Measurements from ENCODE around the gene DAPK1.

Gene DAPK1

DNA sequence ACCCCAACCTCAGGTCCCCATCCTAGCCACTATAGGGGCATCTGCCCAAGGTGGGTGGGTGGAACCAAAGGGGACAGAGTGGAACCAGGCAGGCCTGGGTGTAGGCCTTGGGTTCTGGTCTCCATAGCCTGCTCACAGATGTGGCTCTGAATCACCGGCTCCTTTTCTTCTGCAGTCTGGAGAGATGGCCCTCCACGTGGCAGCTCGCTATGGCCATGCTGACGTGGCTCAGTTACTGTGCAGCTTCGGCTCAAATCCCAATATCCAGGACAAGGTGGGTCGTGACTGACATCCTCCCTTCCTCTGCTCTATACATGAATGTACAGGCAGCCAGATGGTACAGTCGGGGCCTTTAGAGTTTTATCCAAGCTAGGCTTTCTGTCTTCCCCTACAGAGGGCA, 150.9 kb downstream of the DAPK1 start:
- DNase-seq, result no peak

DNA sequence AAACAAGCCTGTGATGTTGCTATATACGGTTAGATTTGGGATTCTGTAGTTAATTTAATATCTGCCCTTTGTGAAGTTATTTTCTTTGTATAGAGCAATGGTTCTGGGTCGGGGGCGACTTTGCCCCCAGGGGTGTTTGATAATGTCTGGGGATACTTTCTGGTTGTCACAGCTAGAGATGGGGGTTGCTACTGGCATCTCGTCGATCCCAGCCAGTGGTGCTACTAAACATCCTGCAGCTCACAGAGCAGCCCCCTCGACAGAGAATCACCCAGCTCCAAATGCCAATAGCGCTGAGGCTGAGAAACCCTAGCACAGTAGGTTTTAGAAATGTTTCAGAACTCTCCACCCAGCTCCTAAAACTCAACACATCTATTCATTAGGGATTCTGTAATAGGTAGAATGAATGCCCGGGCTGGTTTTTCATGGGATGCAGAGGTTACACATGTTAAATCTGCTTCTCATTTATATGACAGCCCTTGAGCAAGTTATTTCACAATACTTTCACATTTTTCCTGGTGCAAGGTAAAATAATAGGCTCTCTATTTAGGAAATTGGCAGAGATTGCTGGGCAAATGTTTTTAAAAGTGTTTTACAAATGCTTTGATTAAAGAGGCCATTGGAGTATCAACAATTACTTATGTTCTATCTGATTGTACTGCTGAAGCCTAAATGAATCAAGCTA, 153.1 kb downstream of the DAPK1 start:
- DNase-seq, result no peak

DNA sequence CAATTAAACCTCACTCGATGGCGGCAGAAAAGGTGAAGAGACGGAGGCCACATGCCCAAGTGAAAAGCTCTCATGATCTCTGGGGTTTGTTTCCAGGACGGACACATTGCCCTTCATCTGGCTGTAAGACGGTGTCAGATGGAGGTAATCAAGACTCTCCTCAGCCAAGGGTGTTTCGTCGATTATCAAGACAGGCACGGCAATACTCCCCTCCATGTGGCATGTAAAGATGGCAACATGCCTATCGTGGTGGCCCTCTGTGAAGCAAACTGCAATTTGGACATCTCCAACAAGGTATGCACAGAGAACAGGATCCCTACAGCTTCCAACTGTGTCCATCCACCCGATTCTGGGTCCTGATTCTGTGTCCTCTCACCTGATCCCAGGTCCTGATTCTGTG, 153.8 kb downstream of the DAPK1 start:
- no peak for DNase-seq

DNA sequence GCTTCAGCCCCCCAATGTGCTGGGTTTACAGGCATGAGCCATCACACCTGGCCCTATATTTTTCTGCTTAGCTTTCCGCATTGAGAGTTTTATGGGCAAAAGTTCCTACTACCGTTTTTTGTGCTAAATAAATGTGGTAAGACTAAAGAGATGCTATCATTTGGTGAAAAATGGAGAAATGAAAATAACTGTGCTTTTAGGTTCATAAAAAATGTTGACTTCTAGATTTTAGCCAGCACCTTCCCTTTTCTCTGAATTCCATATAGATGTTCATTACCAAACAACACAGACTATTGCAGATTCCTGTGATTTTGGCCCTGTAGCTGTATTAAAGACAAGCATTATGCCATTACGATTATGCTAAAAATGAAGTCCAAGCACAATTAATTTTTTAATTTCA, 156.3 kb downstream of the DAPK1 start:
- DNase-seq, result no peak

DNA sequence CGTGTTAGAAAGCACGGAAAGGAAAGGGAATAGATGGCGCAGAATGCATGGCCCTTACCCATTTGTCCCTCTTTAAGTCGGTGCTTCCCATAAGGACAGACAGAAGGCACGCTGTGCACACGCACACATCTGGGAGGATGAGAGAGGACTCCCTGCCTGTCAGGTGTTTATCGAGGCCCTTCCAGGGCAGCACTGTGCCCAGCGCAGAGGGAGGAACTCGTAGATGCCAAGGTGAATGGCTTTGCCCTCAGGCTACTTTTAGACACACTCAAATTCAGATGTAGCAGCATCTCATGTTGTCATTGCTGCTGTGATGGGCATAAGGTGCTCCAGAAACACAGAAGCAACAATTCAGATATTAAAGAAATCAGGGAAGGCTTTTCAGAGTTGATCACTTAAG, 158.1 kb downstream of the DAPK1 start:
- DNase-seq, result no peak

DNA sequence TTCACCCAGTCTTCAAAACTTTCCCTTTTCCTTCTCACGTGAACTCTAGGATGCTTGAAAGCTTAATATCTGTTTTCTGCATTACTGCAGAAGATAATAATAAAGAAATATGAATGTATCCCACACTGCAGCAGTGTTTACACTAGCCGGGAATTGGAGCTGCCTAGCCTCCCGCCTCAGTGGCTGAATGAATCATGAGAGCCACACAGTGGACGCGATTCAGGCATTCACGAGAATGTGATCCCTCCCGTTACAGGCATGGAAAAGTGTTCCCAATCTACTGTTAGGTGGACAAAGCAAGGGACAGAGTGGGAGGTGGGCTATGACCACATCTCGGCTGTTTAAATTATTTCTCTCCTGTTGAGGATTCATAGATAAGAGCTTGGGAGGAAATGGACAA, 158.8 kb downstream of the DAPK1 start:
- no peak for DNase-seq

DNA sequence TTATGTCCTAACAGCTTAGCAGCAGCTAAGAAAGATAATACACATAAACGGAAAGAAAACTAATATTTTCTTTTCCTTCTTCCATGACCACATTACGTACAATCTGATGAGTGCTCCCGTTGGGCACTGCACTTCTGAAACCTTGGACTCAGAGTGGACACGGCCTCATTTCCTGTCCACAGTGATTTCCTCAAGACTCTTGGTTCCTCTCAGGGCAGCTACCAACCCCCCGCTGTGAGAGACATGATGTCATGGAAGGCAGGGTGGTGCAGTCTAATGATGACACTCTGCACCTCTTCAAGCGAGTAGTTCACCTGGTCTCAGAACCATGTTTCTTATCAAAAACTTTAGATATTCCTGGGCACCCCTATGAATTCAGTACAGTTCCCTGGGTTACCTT, 159.5 kb downstream of the DAPK1 start:
- no peak for DNase-seq

DNA sequence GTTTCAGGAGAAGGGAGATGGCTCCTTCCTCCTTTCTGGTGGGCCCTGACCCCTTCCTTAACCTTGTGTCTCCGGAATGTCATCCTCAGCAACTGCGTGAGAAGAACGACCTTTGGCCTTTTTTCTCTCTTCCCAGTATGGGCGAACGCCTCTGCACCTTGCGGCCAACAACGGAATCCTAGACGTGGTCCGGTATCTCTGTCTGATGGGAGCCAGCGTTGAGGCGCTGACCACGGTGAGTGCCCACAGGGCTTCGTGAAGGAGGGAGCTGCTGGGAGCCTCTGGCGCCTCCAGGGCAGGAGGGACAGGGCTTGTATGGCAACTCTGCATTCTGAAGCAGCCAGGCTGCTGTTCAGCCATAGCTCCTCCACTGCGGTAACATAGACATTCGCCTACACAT, 160.2 kb downstream of the DAPK1 start:
- DNase-seq, result no peak

DNA sequence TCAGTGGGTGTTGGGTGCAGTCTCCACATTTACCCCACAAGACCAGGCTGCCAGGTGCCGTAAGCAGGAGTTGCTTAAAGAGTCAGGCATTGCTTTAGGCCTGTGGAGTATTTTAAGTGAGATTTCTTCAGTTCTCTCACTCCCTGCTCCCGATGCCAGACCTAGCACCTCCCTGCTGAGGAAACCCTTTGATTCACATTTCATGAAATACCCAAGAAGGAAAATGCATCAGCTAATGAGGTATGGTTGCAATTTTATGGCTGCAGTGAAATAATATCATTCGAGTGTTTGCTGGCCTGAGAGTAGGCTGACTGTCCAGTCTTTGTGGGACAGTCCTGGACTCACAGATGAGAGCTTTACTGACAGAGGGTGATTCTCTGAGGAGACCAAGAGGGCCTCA, 160.8 kb downstream of the DAPK1 start:
- no peak for DNase-seq

DNA sequence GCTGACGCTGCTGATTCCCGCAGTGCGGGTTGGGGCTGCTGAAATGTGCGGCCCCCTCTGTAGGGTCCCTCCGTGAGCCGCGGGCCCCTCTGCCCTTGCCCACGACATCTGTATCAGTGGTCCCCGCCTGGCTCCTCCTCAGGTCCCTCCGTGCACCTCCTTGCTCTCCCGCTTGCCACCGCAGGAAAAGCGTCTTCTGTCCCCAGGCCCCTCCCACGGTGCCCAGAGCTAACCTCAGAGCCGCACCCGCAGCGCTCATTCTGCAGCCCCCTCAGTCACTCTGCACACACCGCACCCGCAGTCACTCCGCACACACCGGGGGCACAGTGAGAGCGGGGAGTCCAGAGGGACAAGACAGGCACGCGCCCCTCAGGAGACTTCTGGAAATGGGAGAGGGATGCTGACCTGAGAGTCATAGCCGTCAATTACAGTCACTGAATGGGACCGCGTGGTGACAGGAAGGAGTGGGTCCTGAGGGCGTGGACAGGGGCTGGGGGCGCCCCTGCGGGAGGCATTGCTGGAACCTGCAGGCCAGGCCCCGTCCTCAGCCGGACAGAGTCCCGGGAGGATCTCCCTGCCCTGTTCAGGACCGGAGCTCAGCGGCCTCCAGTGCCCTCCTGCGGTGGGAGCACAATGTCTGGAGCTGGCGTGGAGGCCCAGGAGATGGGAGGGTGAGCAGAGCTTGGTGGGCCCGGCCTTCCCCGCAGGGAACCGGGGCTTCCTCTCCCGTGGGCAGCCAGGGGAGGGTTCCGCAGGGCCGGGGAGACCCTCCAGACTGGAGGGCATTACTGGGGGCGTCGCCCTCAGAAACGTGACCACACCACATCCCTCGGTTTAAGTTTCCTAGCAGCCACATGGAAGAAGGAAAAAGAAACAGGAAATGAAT, 162.1 kb downstream of the DAPK1 start:
- DNase-seq, result no peak

DNA sequence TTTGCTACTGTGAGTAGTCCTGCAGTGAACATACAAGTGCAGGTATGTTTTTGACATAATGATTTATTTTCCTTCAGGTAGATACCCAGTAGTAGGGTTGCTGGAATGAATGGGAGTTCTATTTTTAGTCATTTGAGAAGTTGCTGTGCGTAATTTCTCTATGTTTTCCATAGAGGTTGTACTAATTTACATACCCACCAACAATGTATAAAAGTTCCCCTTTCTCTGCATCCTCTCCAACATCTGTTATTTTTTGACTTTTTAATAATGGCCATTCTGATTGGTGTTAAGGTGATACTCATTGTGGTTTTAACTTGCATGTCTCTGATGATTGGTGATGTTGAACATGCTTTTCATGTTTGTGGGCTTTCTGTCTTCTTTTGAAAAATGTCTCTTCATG, 163.6 kb downstream of the DAPK1 start:
- no peak for DNase-seq

DNA sequence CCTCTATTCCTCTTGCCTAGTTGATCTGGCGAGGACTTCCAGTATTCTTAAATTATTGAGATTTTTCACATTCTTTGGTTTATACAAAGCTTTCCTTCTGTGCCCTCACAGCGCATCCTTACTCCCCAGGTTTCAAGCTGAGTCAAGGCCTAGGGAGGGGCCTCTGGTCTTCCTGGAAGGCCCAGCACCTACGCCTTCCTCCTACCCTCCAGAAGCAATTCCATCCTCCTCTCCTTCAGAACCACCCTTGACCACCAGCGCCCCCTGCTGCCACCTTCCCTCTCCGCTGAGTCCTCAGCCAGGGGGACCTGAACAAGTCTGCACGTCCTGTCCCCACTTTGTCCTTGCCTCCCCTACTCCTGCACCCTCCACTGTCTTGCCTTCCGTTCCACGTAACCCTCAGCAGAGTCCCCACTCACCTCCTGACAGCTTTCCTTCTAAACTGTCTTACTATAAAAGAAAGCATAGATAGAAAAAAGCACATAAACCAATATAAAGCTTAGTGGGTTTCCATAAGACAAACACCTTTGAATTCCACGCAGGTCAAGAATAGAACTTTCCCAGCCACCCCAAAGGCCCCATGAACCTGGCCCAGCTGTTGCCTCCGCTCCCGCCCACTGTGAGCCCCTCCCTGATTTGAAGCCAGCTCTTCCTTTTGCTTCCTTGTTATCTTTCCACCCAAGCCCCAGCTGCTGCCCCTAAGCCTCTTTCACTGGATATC, 165.3 kb downstream of the DAPK1 start:
- DNase-seq, result peak in 8 of 14 donors; percentile 5 to 62 (median 21)

DNA sequence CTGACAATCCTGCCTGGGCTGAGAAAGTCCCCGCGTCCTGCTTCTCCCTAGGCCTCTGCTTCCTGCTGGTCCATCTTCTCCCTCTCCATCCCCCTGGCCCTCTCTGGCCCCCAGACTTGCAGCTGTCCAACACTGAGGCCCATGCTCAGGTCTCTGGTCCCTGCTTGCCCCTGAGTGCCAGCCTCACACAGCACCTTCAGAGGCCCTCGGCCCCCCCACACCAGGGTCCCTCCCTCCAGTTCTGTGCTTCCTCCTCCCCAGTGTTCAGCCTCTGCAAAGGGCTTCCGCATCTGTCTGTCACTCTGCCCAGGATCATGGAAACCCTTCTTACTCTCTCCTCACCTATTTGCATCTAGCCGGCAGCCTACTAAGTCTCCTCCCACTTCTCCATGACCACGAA, 165.9 kb downstream of the DAPK1 start:
- DNase-seq, result no peak

DNA sequence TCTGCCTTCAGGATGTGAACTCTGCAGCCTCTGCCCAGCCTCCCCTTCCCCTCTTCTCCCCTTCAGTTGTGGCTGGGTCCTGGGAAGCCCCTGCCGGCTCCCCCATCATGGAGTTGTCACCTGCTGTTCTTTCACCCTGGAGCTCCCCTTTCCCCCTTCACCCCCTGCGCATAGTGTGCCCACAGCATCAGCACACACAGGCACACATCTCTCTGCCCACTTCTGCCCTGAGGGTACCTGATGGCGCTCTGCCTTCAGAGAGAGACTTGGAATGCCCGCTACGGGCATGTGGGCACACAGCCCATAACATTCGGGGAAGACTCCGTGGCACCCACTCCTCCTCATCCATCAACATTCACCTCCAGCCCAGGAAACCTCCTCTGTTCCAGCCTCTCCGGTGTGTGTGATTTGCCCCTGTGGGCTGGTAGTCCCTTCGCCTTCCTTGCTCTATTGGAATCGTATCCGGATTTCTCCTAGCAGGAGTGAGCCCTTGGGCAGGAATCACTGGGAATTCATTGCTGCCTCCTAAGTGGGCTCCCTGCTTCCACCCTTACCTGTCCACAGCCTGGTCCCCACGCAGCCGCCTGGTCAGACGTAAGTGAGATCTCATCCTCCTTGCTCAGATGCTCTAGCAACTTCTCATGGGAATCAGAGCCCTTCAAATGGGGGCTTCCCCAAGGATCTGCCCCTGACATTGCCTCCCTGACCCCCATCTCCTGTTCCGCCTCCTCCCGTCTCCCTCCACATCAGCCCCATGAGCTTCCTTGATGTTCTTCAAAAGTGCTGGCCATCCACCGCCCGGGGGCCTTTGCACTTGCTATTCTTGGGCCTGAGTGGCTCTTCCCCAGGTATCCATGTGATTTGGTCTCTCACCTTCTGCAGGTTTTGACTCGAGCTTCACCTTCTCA, 166.7 kb downstream of the DAPK1 start:
- DNase-seq, result no peak

DNA sequence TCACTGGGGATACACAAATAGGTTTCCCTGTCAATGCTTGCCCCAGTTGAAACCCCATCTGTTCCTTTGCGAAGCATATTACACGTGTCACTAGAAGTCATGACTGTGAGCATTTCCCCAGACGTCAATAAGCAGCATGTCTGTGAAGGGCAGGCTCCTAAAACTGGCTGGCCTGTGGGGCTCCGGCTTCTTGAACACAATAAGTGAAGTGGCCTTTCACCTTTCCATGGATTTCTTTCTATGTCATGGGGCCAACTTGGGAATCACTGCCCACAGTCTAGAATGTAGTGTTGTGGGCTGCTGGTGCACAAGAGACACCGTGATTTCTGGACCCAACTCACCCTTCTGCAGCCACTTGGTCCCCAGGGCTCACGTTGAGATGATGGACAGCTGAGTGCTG, 167.8 kb downstream of the DAPK1 start:
- no peak for DNase-seq

DNA sequence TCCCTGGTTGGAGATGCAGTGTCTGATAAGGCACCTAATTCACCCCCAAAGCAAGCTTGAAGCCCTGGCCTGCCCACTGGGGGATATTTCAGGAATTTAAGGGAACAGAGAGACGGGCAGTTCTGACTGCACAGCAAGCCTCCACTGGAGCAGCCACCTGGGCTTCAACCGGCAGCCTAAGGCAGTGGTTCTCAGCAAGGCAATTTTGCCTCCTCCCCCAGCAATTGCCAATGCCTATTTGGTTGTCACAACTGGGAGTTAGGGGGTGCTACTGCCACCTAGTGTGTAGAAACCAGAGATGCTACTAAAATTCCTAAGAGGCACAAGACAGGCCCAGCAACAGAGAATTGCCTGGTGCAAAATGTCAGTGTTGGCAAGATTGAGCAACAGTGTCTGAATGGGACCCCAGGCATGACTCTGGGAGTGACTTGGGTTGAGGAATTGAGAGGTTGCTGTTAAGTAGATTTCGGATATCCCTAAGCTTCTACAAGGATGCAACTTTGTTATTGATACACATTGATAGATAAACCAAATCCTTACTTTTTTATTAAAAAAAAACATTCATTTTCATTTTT, 169.6 kb downstream of the DAPK1 start:
- no peak for DNase-seq

DNA sequence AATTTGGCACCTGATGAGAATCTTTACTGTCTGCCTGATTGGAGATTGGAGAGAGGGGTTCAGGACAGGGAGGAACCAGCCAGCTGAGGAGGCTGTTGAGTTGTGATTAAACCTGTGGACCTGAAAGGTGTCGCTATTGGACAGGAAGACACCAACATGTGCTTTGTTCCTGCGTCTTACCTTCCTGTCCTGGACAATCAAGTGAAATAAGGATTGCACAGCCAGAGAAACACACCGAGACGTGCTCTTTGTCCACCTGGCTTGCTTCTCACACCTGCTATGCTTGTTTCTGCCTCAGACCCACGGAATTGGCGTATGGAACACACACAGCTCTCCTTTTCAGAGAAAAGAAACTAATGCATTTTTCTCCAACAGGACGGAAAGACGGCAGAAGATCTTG, 170.6 kb downstream of the DAPK1 start:
- DNase-seq, result no peak

DNA sequence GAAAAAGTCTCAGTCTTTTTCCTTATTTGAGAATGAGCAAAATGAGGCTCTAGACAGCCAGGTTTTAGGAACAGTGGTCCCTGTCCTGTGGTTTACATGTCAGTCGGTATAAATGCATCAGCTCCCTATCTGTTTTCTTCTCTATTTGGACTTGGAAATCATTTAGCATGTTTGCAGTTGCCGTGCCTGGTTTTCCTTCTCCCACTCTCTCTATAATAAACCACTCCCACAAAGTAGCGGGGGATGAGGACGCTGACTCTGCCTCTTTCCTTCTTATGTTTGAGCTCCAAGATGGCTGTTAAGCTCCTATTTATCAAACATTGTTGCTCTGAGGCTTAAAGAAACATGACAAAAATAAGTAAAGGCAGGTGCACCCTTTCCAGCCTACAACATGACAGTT, 171.1 kb downstream of the DAPK1 start:
- no peak for DNase-seq

DNA sequence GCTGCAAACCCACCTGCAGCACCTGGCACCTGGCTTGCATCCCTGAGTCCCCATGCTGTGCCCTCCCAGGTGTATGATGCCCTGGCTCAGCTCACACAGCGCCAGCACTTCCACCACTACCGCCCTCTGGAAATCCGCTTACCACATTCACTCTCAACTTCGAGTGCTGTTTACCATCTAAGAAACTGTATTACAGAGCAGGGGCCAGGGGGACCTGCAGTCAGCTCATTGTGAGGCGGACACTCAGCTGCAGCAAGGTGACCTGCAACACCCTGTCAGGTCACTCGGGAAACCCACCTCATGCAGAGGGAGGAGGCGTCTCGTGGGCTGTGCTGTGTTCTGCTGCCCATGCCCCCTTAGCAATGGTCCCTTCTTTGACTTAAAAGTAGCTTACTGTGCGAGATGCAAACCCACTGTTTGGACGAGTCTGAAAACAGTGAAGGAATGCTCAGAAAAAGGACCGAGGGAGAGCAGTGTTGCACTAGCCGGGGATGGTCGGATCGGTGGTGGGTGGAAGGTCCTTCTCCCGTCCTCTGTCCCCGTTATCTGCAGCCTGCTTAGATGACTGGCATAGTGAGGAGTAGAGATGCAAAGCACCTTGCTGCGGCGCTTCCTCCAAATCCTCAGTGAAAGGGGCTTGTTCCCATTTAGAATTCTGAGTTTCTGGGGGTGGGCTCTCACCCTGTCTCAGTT, 173.1 kb downstream of the DAPK1 start:
- DNase-seq, result no peak

DNA sequence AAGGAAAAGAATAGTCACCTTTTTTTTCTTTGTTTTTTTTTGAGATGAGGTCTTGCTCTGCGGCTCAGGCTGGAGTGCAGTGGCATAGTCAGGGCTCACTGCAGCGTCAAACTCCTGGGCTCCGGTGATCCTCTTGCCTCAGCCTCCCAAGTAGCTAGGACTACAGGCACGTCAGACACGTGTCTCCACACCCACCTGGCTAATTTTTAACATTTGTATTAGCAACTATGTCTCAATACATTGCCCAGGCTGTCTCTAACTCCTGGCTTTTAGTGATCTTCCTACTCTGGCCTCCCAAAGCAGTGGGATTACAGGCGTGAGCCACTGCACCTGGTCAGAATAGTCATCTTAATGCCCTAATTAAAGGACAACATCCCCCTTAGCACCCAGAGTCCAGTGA, 173.8 kb downstream of the DAPK1 start:
- DNase-seq, result no peak

DNA sequence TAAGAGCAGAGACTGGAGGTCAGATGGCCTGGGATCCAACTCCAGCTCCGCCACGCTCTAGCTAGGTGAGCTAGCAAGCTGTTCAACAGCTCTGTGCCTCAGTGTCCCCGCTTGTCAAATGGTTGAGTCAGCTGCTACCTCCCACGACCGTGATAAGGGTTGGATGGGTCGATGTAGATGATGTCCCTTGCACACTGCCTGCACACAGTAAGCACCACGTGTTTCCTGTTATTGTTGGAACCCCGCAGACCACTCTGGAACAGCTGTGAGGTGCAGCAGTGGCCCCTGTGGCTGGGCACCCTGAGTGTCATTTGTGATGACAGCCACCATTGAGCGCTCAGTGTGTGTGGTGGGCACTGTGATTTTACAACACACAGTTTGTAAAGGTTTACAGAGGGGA, 174.3 kb downstream of the DAPK1 start:
- DNase-seq, result no peak

Data from C1 segment of cervical spinal cord (tissue), 14 donors.